ENCODE measurements around the gene ST8SIA5.

The ST8SIA5 gene

DNA sequence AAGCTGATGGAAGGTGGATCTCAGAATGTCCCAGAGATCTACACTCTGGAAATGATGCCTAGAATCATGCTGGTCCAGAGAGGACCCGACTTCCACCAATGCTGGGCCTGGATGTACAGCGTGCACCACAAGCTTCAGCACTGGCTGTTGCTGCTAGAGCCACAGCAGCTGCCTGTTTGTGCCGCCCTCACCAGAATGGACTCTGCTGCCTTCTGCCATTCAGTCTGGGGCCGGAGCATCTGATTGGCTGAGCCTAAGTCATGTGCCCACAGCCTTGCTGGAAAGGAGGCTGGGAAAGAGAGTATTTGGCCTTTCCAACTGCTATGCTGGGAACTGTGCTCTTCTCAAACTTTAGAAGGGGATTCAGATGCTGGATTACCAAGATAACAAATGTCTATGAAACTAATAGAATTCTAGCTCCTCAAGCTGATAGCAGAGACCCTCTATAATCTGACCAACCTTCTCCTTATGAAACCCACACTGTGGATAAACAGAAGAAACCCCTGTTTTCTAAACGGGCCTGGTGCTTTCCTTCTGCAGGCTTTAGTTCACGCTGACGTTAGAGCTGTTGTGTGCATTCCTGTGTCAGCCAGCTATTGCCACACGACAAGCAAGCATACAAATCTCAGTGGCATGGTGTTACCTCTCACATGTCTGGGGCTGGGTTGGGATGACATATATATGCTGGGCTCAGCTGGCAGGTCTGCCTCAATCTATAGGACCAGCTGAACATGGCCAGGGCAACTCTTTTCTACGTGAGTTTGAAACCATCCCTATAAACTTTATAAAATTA, 95.7 kb downstream of the ST8SIA5 start:
- TF ChIP-seq, protein P1, sequence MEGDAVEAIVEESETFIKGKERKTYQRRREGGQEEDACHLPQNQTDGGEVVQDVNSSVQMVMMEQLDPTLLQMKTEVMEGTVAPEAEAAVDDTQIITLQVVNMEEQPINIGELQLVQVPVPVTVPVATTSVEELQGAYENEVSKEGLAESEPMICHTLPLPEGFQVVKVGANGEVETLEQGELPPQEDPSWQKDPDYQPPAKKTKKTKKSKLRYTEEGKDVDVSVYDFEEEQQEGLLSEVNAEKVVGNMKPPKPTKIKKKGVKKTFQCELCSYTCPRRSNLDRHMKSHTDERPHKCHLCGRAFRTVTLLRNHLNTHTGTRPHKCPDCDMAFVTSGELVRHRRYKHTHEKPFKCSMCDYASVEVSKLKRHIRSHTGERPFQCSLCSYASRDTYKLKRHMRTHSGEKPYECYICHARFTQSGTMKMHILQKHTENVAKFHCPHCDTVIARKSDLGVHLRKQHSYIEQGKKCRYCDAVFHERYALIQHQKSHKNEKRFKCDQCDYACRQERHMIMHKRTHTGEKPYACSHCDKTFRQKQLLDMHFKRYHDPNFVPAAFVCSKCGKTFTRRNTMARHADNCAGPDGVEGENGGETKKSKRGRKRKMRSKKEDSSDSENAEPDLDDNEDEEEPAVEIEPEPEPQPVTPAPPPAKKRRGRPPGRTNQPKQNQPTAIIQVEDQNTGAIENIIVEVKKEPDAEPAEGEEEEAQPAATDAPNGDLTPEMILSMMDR (conservative IDR thresholded peaks at IDR 0.05; ENCODE audit: low read depth, low read length): no peak
- no peak overlapping the region for H3K4me3 ChIP-seq (ENCODE audit: low read length)
- DNase-seq (ENCODE audit: low read depth): peak; percentile 7

DNA sequence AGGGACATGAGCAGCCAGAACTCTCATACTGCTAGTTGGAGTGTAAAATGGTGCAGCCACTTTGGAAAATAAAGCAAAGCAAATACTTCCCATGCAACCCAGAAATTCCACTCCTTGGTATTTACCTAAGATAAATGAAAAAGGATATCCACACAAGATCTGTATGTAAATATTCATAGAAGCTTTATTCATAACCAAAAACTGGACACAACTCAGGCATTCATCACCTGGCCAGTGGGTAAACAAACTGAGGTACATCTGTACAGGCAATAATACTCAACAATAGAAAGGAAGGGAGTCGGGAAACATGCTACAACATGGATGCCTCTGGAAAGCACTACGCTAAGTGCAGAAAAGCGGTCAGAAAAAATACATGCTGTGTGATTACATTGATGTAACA, 97.4 kb downstream of the ST8SIA5 start:
- TF ChIP-seq, protein P1 (conservative IDR thresholded peaks at IDR 0.05; ENCODE audit: low read depth, low read length): no peak
- no peak for DNase-seq (ENCODE audit: low read depth)
- H3K4me3 ChIP-seq (ENCODE audit: low read length): no peak overlapping the region

DNA sequence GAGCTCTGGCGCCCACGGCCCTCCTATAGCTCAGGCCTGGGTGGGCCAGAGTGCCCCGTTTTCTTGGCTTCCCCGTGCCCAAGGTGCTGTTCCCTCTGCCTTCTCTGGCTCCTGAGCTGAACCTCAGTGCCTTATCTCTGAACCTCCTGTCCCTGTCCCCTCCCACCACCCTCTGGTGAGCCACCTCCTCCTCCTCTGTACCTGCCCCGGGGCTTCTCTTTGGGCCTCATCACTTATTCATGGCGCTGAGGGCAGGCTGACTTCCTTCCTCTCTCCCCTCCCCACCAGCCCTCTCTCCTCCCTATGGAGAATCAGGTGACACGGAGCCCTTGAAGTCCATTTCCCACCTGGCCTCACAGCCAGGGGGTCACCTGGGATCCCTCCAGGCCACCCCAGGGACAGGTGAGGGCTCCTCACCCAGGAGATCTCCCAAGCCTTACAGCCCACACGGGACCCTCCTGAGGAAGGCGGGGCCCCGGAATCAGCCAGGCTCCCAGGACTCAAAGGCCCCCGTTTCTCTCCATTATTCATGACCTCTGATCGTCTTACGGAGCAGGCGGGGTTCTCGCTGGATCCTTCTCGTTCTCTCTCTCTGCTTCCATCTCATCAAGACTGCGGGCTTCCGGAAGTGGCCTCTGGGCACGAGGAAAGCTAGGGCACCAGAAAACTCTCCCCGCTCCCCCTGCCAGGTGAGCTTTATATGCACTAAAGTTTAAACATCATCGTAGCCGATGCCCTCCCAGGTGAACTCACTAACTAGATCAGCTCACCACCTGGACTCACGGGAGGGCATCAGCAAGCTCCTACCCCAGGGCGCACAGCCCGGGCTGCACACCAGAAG, 99.5 kb downstream of the ST8SIA5 start, which contains the start of gene LOXHD1:
Gene LOXHD1 (minus strand): TSS at position 106 of the 841 bp plus-strand sequence. CDS start 187 bp downstream, outside the sequence.
- TF ChIP-seq, protein P1 (conservative IDR thresholded peaks at IDR 0.05; ENCODE audit: low read depth, low read length): no peak
- H3K4me3 ChIP-seq (ENCODE audit: low read length): no peak within 1 kb of the TSS
- no peak for DNase-seq (ENCODE audit: low read depth)

DNA sequence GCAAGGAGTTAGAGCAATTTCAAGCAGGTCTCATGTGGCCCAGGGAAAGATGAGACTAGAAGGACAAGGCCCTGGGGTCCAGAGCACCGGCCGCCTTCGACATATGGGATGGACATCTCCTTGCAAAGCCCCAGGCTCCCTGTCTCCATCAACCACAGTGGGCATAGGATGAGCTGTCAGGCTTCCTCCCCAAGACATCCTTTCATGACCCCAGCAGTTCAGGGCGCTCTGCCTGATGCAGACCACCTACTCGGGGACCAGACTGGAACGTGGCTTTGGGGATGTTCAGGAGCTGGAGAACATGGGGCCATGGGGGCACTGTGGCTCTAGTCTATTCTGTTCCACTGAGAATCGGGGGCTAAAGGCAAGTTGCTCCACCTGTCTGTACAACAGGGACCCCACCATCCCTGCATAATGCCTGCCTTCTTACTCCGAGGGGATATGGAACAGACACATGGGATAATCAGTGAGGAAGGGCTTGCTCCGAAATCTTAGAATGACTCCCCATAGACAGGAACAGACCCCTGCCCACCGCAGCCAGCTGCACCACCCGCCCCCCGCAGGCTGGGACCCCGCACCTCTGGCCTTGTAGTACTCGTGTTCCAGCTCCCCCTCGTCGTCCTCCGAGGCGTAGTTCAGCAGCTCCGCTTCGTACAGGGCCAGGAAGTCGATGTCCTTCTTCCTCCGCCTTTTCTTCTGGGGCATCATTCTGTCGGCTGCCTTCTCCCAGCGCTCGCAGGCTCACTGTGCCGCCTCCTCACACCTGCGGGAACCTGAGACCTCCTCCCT, 100.3 kb downstream of the ST8SIA5 start:
- no peak for DNase-seq (ENCODE audit: low read depth)

DNA sequence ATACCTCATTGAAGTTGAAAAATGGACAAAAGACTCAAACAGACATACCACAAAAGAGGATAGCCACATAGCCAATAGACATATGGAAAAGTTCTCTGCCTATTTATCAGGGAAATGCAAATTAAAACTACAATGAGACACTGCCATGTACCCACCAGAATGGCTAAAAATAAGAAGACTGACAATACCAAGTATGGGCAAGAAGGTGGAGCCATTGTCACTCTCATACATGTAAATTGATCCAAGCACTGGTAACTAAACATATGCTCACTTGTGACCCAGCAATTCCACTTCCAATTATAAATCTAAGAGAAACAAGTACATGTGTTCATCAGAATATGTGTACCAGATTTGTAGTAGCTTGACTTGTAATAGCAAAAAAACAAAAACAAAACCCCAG, 104.5 kb downstream of the ST8SIA5 start:
- DNase-seq (ENCODE audit: low read depth): no peak
- no peak overlapping the region for H3K4me3 ChIP-seq (ENCODE audit: low read length)
- TF ChIP-seq, protein P1 (conservative IDR thresholded peaks at IDR 0.05; ENCODE audit: low read depth, low read length): no peak

More for the DNA sequence above, 100.3 kb downstream of the ST8SIA5 start:
- TF ChIP-seq, protein P1 (conservative IDR thresholded peaks at IDR 0.05; ENCODE audit: low read depth, low read length): no peak
- no peak overlapping the region for H3K4me3 ChIP-seq (ENCODE audit: low read length)

DNA sequence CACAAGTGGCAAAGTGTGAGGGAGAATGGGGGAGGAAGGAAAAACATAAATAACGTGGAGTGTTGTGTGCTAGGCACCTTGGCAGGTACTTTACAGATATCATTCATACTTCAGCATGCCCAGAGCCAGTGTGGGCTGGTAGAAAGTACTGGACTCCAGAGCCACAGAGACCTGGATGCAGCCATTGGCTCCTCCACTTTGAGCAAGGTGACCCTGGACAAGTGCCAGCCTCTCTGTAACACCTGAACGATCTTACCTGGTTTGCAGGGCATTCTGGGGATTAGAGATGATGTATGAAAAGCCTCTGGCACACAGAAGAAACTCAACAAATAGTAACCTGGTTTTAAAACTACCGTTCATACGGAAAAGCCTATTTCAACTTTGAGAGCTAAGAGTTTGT, 106.2 kb downstream of the ST8SIA5 start:
- H3K4me3 ChIP-seq (ENCODE audit: low read length): no peak overlapping the region
- DNase-seq (ENCODE audit: low read depth): no peak
- TF ChIP-seq, protein P1 (conservative IDR thresholded peaks at IDR 0.05; ENCODE audit: low read depth, low read length): no peak
